Epithelial cell of esophagus (primary cell): ENCODE measurements around the gene ZDHHC15.
"Not testable (repeated sequence)": the region's sequence is repeated elsewhere in the genome, so short reads cannot be mapped to it uniquely, and the experiment has no call there.

Experiments
- DNase-seq: peaks from one replicate; pipeline ENCODE4 v3.0.0; 2010; ENCODE audit warnings: low read depth
- H3K4me3 ChIP-seq: 2 replicates; pipeline ENCODE4 v1.5.1; 2011; ENCODE audit warnings: mild to moderate bottlenecking, low read length, control low read depth
- CTCF ChIP-seq: IDR thresholded peaks from 2 replicates; pipeline ENCODE4 v1.5.1; 2011; ENCODE audit warnings: low read depth, mild to moderate bottlenecking, low read length, control low read depth, inconsistent platforms; ENCODE audit not compliant: insufficient read depth; ENCODE audit errors: missing control alignments

Gene ZDHHC15

DNA sequence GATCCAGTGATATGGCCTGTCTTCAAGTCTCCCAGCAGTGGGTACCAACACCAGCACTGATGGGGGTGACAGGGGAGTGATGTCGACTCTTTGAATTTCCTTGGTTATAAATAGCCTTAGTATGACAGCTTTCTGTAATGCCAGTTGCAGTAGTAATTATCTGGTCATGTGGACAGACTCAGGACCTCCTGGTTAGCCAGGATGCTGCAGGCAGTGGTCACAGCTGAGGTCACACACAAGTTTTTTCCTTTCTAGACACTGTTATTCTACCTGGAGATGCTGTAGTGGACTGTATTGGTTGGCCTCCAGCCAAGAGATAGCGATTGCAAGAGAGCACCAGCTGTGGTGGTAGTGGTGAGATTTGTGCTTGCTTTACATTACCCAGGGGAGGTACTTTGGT lies 185.3 kb downstream of the ZDHHC15 start:
- no peak for TF ChIP-seq CTCF
- H3K4me3 ChIP-seq = no peak overlapping the region
- DNase-seq = no peak

DNA sequence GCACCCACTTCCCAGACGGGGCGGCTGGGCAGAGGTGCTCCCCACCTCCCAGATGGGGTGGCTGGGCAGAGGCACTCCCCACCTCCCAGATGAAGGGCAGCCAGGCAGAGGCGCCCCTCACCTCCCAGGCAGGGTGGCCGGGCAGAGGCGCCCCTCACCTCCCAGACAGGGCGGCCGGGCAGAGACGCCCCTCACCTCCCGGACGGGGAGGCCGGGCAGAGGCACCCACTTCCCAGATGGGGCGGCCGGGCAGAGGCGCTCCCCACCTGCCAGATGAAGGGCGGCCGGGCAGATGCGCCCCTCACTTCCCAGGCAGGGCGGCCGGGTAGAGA lies 187.7 kb downstream of the ZDHHC15 start:
- TF ChIP-seq CTCF = no peak
- H3K4me3 ChIP-seq = no peak overlapping the region
- no peak for DNase-seq

DNA sequence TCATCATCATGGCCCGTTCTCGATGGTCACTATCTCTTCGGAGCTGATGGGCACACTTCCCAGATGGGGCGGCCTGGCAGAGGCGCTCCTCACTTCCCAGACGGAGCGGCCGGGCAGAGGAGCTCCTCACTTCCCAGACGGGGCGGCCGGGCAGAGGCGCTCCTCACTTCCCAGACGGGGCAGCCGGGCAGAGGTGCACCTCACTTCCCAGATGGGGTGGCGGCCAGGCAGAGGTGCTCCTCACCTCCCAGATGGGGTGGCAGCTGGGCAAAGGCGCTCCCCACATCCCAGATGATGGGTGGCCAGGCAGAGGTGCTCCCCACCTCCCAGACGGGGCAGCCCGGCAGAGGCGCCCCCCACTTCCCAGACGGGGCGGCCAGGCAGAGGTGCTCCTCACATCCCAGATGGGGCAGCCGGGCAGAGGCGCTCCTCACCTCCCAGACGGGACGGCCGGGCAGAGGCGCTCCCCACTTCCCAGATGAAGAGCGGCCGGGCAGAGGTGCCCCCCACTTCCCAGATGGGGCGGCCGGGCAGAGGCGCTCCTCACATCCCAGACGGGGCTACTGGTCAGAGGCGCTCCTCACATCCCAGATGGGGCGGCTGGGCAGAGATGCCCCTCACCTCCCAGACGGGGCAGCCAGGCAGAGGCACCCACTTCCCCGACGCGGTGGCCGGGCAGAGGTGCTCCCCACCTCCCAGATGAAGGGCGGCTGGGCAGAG lies 188.3 kb downstream of the ZDHHC15 start:
- not testable (repeated sequence) for DNase-seq

GRCh38 chrX:75327607-75328006 lies 195.2 kb downstream of the ZDHHC15 start:
- no peak overlapping the region for H3K4me3 ChIP-seq
- no peak for TF ChIP-seq CTCF
- DNase-seq = no peak

More for the DNA sequence above, 188.3 kb downstream of the ZDHHC15 start:
- H3K4me3 ChIP-seq = not testable (repeated sequence)
